HEK293T (cell line): ENCODE measurements around the gene FUZ.

Experiments
- ARNT ChIP-seq: fragments of 450-650 bp; IDR thresholded peaks from 2 replicates; pipeline ENCODE4 v1.6.1; 2017; ENCODE audit warnings: mild to moderate bottlenecking
- BHLHE40 ChIP-seq: fragments of 450-650 bp; IDR thresholded peaks from 2 replicates; pipeline ENCODE4 v1.6.1; 2016; ENCODE audit warnings: mild to moderate bottlenecking, moderate library complexity, borderline replicate concordance
- CTBP1 ChIP-seq: fragments of 450-650 bp; IDR thresholded peaks from 2 replicates; pipeline ENCODE4 v1.6.1; 2016; ENCODE audit warnings: borderline replicate concordance
- FOXA1 ChIP-seq: fragments of 450-650 bp; IDR thresholded peaks from 2 replicates; pipeline ENCODE4 v1.6.1; 2016; ENCODE audit warnings: mild to moderate bottlenecking
- HDGF ChIP-seq: fragments of 450-650 bp; IDR thresholded peaks from 2 replicates; pipeline ENCODE4 v1.6.1; 2017; ENCODE audit warnings: antibody characterized with exemption, borderline replicate concordance
- SP1 ChIP-seq: fragments of 450-650 bp; IDR thresholded peaks from 2 replicates; pipeline ENCODE4 v1.6.1; 2017
- SUZ12 ChIP-seq: fragments of 450-650 bp; IDR thresholded peaks from 2 replicates; pipeline ENCODE4 v1.6.1; 2016; ENCODE audit warnings: mild to moderate bottlenecking
- ZNF384 ChIP-seq: fragments of 450-650 bp; IDR thresholded peaks from 2 replicates; pipeline ENCODE4 v1.6.1; 2016

DNA sequence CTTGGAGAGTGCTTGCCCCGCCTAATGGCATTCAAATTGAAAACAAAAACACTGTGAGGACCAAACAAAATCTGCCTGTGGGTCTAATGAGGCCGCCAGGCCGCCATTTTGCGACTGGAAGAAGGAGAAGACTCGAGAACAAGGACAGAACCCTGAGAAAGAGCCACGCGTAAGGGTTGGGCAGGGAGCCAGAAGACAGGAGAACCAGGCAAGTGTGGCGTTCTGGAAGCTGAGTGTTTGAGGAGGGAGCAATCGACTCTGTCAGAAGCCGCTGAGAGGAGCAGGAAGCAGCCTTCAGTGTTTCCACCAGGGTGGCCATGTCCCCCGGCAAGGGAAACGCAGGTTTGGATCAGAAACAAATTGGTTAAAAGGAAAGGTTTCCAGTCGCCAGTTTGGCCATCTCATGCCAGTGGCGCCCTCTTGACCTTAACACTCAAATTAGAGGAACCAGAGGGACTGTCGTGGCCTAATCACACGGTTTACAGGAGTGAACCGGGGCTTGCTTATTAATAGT lies 27.7 kb upstream of the FUZ start:
- TF ChIP-seq ZNF384 (no peak), FOXA1 (no peak), BHLHE40 (no peak), ARNT (no peak), SUZ12 (no peak), SP1 (no peak), CTBP1 (no peak), HDGF (no peak)
